T-helper 2 cell treated with Interferon-gamma antibody and Interleukin-4, amounts not matched to agents 100 ng/mL and 5 ng/mL, for 36 hours (primary cell): ENCODE results near the gene PSMD1. TPM values are rescaled to one million over a fixed set of nuclear protein-coding genes. Genes with fewer than 3 reads are reported as not detected.

Source experiments
- intact Hi-C: fragments of 100-400 bp; cut with micrococcal nuclease; formaldehyde crosslinking; loops from one replicate; pipeline ENCODE4 v1.15.1; 2023
- total RNA-seq: library from RNA; stranded (reverse); gene quantifications from 2 replicates; pipeline ENCODE4 v1.2.3, GENCODE V29; 2022

Gene PSMD1
- total RNA-seq, 1 donor from 2014 or later: 122 TPM

DNA sequence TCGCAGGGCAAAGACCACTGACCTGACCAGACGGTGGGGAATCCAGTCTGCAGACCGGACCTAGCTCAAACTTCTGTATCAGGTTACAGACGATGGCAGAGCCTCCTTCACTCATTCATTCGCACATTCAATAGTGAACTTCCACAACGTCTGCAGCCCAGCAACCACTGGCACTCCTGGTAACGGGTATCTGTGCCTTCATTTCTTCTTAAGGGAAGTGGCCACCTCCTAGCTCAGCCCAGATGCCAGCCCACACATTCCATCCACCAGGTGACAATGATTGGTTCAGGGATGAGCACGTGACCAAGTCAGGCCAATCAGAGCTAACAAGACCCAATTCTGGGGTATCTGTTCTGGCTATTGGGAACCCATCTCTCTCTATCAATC is 125.8 kb downstream of the PSMD1 start:
- intact Hi-C loops: no loop called here

DNA sequence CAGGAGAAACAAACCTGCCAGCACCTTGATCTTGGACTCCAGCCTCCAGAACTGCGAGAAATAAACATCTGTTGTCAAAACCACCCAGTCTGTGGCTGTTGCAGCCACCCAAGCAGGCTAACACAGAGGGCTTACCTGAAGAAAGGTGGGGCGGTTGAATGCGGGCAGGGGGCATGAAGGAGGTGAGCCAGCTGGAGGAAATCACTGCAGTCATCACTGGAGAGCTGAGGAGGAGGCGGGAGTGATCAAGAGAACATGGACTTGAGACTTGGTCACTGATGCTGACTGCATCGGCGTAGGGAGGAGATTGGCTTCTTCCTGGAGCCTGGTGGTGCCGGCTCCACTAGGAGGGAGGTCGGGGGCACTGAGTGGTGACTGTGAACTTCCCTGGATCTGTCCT is 127.2 kb downstream of the PSMD1 start:
- intact Hi-C loops: no loop called here

DNA sequence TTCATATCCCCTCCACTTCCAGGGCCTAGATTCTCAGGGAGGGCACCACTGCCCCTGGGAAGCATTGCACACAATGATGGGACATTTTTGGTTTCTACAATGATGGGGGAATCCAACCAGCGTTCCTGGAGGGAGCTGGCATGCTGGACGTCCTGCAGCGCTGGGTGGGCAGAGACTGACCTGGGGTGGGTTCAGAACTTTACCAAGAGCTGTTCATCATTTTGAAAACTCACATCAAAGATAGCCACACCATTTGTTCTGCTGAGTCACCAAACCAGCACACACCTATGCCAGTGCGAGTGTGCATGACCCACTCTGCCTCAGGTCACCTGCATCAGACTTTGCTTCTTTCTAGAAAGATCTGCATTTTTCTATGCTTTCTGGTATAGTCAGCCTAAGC is 127.7 kb downstream of the PSMD1 start:
- intact Hi-C loops: no loop called here

- intact Hi-C loops: no loop called here
Observed at GRCh38 chr2:231185050-231185725, 128.5 kb downstream of the PSMD1 start.

GRCh38 chr2:231185886-231186285 is 129.2 kb downstream of the PSMD1 start:
- intact Hi-C loops: no loop called here

- intact Hi-C loops: no loop called here
Observed at GRCh38 chr2:231186325-231186724, 129.7 kb downstream of the PSMD1 start.

- intact Hi-C loops: no loop called here
Observed at GRCh38 chr2:231187736-231188505, 131.3 kb downstream of the PSMD1 start.

- intact Hi-C loops: no loop called here
Observed at GRCh38 chr2:231188506-231189170, 132.0 kb downstream of the PSMD1 start.

DNA sequence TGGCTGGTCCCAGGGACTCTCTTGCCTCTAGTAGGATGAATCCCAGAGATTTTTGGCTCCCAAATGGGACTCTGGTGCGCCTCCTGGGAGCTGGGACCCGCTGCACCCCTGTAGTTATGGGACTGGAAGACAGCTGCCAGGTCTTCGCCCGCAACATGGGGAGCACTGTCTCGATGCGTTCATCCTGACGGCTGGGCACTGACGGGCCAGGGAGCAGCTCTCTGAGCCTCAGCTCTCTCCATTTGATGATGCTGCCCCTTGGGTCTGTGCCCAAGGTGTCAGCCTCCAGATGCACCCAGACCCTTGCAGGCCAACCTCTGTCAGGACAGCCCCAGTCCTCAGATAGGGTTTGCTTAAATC is 132.5 kb downstream of the PSMD1 start:
- intact Hi-C loops: no loop called here

GRCh38 chr2:231189571-231190495 is 133.2 kb downstream of the PSMD1 start:
- intact Hi-C loops: loop anchor here (10.0 kb wide), 1 partner anchor 65 kb away; the partner anchor contains the start of gene HTR2B

DNA sequence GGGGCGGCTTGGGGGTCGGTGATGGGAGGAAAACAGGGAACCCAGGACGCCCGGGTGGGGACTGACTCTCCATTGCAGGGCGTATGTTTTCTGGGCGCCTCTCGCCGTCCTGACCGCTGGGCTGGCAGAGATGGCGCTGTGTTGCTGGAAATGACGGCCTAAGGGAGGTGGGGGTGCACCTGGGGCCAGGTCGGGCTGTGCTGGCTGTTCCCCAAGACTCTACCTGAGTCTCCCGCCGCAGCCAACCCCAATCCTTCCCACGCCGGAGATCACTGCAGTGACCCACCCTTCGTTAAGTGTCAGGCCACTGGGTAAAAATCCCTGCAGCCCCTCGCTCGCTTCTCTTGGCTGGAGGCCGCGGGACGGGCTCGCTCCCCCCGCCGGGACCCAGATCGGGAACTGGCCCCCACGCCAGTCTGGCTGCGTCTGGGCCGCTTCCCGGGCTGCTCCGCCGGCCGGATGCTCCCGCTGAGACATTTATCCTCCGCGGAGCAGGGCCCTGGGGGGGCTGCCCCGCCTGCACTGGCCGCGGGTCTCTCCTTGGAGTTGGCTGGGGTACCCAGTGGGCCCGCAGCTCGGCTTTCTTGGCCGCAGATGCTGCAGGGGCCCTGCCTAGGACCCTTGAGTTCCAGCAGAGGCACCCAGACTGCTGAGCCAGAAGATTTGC is 134.0 kb downstream of the PSMD1 start:
- intact Hi-C loops: loop anchor here (10.0 kb wide), 1 partner anchor 66 kb away; the partner anchor contains the start of gene HTR2B

- intact Hi-C loops: loop anchor here (10.0 kb wide), 1 partner anchor 67 kb away; the partner anchor contains the start of gene HTR2B
Observed at GRCh38 chr2:231191896-231192872, 135.5 kb downstream of the PSMD1 start.

GRCh38 chr2:231193216-231193615 is 136.5 kb downstream of the PSMD1 start:
- intact Hi-C loops: loop anchor here (10.0 kb wide), 1 partner anchor 68 kb away; the partner anchor contains the start of gene HTR2B

GRCh38 chr2:231196592-231196991 is 139.9 kb downstream of the PSMD1 start:
- intact Hi-C loops: loop anchor here (10.0 kb wide), 1 partner anchor 72 kb away; the partner anchor contains the start of gene HTR2B

- intact Hi-C loops: loop anchor here (10.0 kb wide), 1 partner anchor 72 kb away; the partner anchor contains the start of gene HTR2B
Observed at GRCh38 chr2:231197196-231197595, 140.5 kb downstream of the PSMD1 start.

GRCh38 chr2:231197706-231198290 is 141.1 kb downstream of the PSMD1 start:
- intact Hi-C loops: loop anchor here (2.0 to 10.0 kb wide), 2 partner anchors 73 to 141 kb away; partner anchors contain the start of genes HTR2B and PSMD1

DNA sequence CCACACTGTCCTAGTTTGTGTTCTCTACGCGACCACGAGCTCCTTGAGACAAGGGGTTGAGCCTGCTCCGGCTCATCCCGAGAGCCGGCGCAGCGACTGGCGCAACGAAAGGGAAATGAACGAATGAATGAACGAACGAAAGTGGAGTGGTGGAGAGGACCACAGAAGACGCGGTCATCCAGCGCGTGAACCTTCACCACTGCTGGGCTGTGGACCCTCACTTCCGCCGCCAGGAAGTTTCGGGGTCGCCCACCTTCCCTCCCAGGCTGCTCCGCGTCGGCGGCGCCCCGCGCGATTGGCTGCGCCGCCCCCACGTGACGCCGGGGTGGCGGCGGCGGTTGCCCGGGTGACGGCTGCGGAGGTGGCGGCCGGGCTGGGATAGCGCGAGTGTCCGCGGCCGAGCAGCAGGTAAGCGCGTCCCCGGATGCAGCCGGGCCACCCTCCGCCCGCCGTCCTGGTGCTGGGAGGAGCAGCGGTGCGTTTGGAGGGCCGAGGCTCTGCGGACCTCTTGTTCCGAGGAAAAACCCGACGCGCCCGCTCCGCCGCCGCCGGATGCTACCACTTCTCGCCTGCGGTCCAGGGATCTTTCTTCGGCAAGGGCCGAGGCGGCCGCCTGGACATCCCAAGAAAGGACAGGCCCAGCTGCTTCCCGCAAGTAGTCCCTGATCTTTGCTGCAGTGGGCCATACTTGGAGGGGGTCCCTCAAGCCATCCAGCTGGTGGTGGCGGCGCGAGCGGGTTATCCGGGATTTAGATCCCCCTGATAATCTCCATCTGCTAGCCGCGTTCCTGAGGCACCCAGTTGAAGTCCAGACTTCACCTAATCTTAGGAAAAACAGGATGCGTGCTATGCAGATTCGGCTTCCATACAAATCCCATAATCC is 141.9 kb downstream of the PSMD1 start, which contains the start of gene ARMC9:
Gene ARMC9 (plus strand): TSS at position 341 of the 883 bp plus-strand sequence. CDS start 7,608 bp downstream, outside the sequence.
- intact Hi-C loops: loop anchor here (2.0 to 10.0 kb wide), 2 partner anchors 74 to 142 kb away; partner anchors contain the start of genes HTR2B and PSMD1
